H1 (cell line): Measurements from ENCODE around the gene ASPN. TPM values are rescaled to one million over a fixed set of nuclear protein-coding genes. Genes with fewer than 3 reads are reported as not detected.

Experiments used
- CREB1 ChIP-seq: IDR thresholded peaks from 2 replicates; pipeline ENCODE4 v1.6.1; 2012; ENCODE audit warnings: inconsistent platforms
- EGR1 ChIP-seq: IDR thresholded peaks from 2 replicates; pipeline ENCODE4 v1.6.1; 2011; ENCODE audit warnings: low read depth, low read length, borderline replicate concordance
- EP300 ChIP-seq, 2 experiments: IDR thresholded peaks; 1 replicate in 1 of 2; 2 replicates in 1 of 2; pipeline ENCODE4 v1.6.1; 2011 to 2012; ENCODE audit warnings: low read depth in 2 of 2, low read length in 2 of 2, mild to moderate bottlenecking in 2 of 2, borderline replicate concordance in 1 of 2, inconsistent platforms in 1 of 2, moderate library complexity in 1 of 2
- SAP30 ChIP-seq: fragments of 300-600 bp; sonication (generic); IDR thresholded peaks from 2 replicates; pipeline ENCODE4 v1.7.1; 2012; ENCODE audit warnings: low read length, moderate library complexity, mild to moderate bottlenecking, inconsistent platforms; ENCODE audit not compliant: insufficient read depth, insufficient replicate concordance
- SIN3A ChIP-seq, 2 experiments: IDR thresholded peaks in 1 of 2; conservative IDR thresholded peaks in 1 of 2; 2 replicates each; pipeline ENCODE4 v1.6.1; 2011 to 2012; ENCODE audit warnings: low read length in 2 of 2, improper control_type of control experiment in 1 of 2, low read depth in 1 of 2, mild to moderate bottlenecking in 1 of 2
- YY1 ChIP-seq: IDR thresholded peaks from 2 replicates; pipeline ENCODE4 v1.6.1; 2011; ENCODE audit warnings: low read depth, mild to moderate bottlenecking, low read length
- polyA plus RNA-seq, 7 experiments: library from polyadenylated mRNA; depleted of rRNA in 3 of 7; stranded (reverse) in 5 of 7; unstranded in 2 of 7; fragments of >200 nt in 5 of 7; fragments of 200-250 nt in 2 of 7; gene quantifications; 1 replicate in 5 of 7; 2 replicates in 1 of 7; 4 replicates in 1 of 7; pipeline versions ENCODE4 v1.2.1 to v1.2.3, GENCODE V29; 2011 to 2013; ENCODE audit warnings: missing spikeins in 2 of 7, mixed read lengths in 2 of 7
- total RNA-seq: library from RNA; stranded (reverse); fragmentation: NEBNext Ultra II Directional; extraction: Animal tissue kit (Norgen Biotek cat#: 25700); gene quantifications from 2 replicates; pipeline ENCODE4 v1.2.1, GENCODE V29; 2021
- TF ChIP-seq, protein P1 (sequence below): IDR thresholded peaks from 2 replicates; pipeline ENCODE4 v1.6.1; 2012; ENCODE audit warnings: inconsistent platforms

The ASPN gene
- total and polyA plus RNA-seq, 2 of the 8 experiments (the other 6 are each of a cell fraction or from before 2014, with no cell fraction given): not detected

DNA sequence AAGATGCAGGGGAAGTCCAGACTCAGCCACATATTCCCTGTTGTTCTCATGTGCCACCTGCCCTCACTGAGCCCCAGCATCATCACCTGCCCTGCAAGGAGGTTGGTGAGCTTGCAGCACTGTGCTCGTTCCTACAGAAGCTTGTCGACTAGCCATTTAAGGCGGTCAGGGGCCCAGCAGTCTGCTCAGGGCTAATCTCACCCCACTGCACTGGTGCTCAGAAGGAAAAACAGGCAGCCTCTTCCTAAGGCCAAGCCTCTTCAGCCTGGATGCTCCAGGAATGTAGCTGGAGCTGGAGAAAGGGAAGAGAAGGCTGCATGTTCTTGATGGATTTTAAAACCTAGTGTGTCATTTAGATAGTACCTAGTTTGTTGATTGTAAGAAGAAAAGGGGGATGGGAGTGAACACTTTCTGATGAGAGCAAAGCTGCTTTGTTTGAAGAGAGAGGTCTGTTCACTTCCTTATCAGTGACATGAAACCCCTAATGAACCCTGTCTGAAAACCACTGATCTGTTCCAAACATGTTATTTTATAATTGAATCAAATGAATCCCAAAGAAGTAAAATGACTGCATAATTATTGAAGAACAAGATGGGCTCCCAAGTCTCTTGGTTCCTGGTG, 10.6 kb upstream of the ASPN start (continued):
- TF ChIP-seq SAP30: no peak
- no peak for TF ChIP-seq YY1
- no peak for TF ChIP-seq SIN3A (conservative IDR thresholded peaks at IDR 0.05 in 1 of 2, IDR thresholded peaks at IDR 0.05 in 1 of 2; ENCODE audit: low read depth in 1 of 2, low read length in 2 of 2)
- no peak for TF ChIP-seq CREB1
- no peak for TF ChIP-seq EP300 (IDR thresholded peaks at IDR 0.05; ENCODE audit: borderline replicate concordance in 1 of 2, low read depth in 2 of 2, low read length in 2 of 2)
- no peak for TF ChIP-seq EGR1
- TF ChIP-seq, protein P1, sequence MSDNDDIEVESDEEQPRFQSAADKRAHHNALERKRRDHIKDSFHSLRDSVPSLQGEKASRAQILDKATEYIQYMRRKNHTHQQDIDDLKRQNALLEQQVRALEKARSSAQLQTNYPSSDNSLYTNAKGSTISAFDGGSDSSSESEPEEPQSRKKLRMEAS: no peak
